ENCODE results near the gene TANC1. TPM values are rescaled to one million over a fixed set of nuclear protein-coding genes. Genes with fewer than 3 reads are reported as not detected.

The TANC1 gene
- total RNA-seq, 2 donors from 2014 or later = 51.8 to 58.9 TPM

- no peak for DNase-seq (ENCODE audit: low spot score)
- TF ChIP-seq CTCF (IDR thresholded peaks at IDR 0.05) = no peak
- H3K27ac ChIP-seq = peak overlapping the region; percentile 20 to 22
- no peaks in the 10 kb centered on the region for H3K27me3 ChIP-seq
- no peak overlapping the region for H3K4me3 ChIP-seq
- H3K9me3 ChIP-seq = no peaks in the 10 kb centered on the region
- peaks cover 94% of the 10 kb centered on the region for H3K36me3 ChIP-seq
- peaks cover 0 to 21% of the 10 kb centered on the region in 2 donors for H3K4me1 ChIP-seq
Measured at GRCh38 chr2:159224061-159224813, 255.8 kb downstream of the TANC1 start.

- TF ChIP-seq CTCF (IDR thresholded peaks at IDR 0.05) = no peak
- peaks cover 0 to 22% of the 10 kb centered on the region in 2 donors for H3K4me1 ChIP-seq
- no peaks in the 10 kb centered on the region for H3K27me3 ChIP-seq
- H3K4me3 ChIP-seq = no peak overlapping the region
- peaks cover 94% of the 10 kb centered on the region for H3K36me3 ChIP-seq
- H3K27ac ChIP-seq = peak overlapping the region; percentile 51 to 57
- H3K9me3 ChIP-seq = no peaks in the 10 kb centered on the region
- no peak for DNase-seq (ENCODE audit: low spot score)
Measured at GRCh38 chr2:159225025-159226016, 256.9 kb downstream of the TANC1 start.

- no peak for TF ChIP-seq CTCF (IDR thresholded peaks at IDR 0.05)
- no peak overlapping the region for H3K4me3 ChIP-seq
- H3K36me3 ChIP-seq = peaks cover 94% of the 10 kb centered on the region
- no peak for DNase-seq (ENCODE audit: low spot score)
- no peaks in the 10 kb centered on the region for H3K9me3 ChIP-seq
- peak overlapping the region; percentile 45 to 57 for H3K27ac ChIP-seq
- no peaks in the 10 kb centered on the region for H3K27me3 ChIP-seq
- peaks cover 0 to 22% of the 10 kb centered on the region in 2 donors for H3K4me1 ChIP-seq
Measured at GRCh38 chr2:159226059-159226461, 257.6 kb downstream of the TANC1 start.

- Histone ChIP-seq H3K36me3 (peaks cover 88% of the 10 kb centered on the region), H3K27ac (peak overlapping the region; percentile 45 to 57), H3K4me3 (no peak overlapping the region), H3K4me1 (peaks cover 0 to 25% of the 10 kb centered on the region in 2 donors), H3K9me3 (no peaks in the 10 kb centered on the region), H3K27me3 (no peaks in the 10 kb centered on the region)
- no peak for DNase-seq (ENCODE audit: low spot score)
- no peak for TF ChIP-seq CTCF (IDR thresholded peaks at IDR 0.05)
Measured at GRCh38 chr2:159226608-159227385, 258.4 kb downstream of the TANC1 start.

GRCh38 chr2:159227467-159227866 is 259.0 kb downstream of the TANC1 start:
- no peak for DNase-seq (ENCODE audit: low spot score)
- Histone ChIP-seq H3K9me3 (no peaks in the 10 kb centered on the region), H3K4me3 (no peak overlapping the region), H3K27me3 (no peaks in the 10 kb centered on the region), H3K36me3 (peaks cover 82% of the 10 kb centered on the region), H3K4me1 (peaks cover 0 to 32% of the 10 kb centered on the region in 2 donors), H3K27ac (peak overlapping the region in 1 of 2 donors; percentile 2)
- no peak for TF ChIP-seq CTCF (IDR thresholded peaks at IDR 0.05)

Measured in right atrium auricular region (tissue), 2 donors.